Upper lobe of left lung (tissue), 4 donors: ENCODE results near the gene SORL1.

Source experiments
- EP300 ChIP-seq, 4 donors: sonication (generic); formaldehyde crosslinking; IDR thresholded peaks; one replicate each; pipeline ENCODE4 v1.5.1; 2017; ENCODE audit warnings: antibody characterized with exemption in 4 of 4, control low read depth in 2 of 4
- POLR2A ChIP-seq, 4 donors: fragments of 450-650 bp; IDR thresholded peaks; one replicate each; pipeline ENCODE4 v1.5.1; 2016 to 2017; ENCODE audit warnings: antibody characterized with exemption in 4 of 4, mild to moderate bottlenecking in 2 of 4
- POLR2AphosphoS5 ChIP-seq, 2 donors: sonication (generic); formaldehyde crosslinking; IDR thresholded peaks; one replicate each; pipeline ENCODE4 v1.5.1; 2017; ENCODE audit warnings: antibody characterized with exemption in 2 of 2
- TF ChIP-seq, protein P1 (sequence below), 6 experiments: fragments of 450-650 bp in 4 of 6; fragments of 200-600 bp in 2 of 6; sonication (generic) in 2 of 6; IDR thresholded peaks; one replicate each; pipeline ENCODE4 v1.5.1; 2016 to 2019; ENCODE audit warnings: antibody characterized with exemption in 6 of 6

DNA sequence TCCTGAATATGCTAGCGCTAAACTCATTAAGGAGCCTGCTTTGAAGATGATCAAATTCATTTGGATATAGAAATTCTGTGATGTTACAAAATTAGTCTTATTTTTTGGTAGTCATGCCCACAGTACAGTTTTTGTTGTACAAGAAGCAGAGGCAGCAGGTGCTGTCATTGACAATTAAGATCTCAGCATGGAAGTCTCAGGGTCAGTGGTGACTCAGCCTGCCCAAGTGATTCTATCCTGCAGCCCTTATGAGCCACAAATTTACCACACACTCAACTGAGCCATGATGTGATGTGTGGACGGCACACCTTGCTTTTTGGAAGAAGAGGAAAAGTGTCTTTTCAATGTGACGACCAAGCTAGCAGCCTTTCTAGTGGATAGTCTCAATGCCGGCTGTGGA, 154.2 kb downstream of the SORL1 start:
- TF ChIP-seq, protein P1, sequence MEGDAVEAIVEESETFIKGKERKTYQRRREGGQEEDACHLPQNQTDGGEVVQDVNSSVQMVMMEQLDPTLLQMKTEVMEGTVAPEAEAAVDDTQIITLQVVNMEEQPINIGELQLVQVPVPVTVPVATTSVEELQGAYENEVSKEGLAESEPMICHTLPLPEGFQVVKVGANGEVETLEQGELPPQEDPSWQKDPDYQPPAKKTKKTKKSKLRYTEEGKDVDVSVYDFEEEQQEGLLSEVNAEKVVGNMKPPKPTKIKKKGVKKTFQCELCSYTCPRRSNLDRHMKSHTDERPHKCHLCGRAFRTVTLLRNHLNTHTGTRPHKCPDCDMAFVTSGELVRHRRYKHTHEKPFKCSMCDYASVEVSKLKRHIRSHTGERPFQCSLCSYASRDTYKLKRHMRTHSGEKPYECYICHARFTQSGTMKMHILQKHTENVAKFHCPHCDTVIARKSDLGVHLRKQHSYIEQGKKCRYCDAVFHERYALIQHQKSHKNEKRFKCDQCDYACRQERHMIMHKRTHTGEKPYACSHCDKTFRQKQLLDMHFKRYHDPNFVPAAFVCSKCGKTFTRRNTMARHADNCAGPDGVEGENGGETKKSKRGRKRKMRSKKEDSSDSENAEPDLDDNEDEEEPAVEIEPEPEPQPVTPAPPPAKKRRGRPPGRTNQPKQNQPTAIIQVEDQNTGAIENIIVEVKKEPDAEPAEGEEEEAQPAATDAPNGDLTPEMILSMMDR (IDR thresholded peaks at IDR 0.05) = no peak
- no peak for TF ChIP-seq POLR2AphosphoS5 (IDR thresholded peaks at IDR 0.05)
- TF ChIP-seq POLR2A (IDR thresholded peaks at IDR 0.05) = no peak
- no peak for TF ChIP-seq EP300 (IDR thresholded peaks at IDR 0.05)
